Measurements from ENCODE around the gene CD164.

- TF ChIP-seq CTCF (IDR thresholded peaks at IDR 0.05; ENCODE audit: low read length) = no peak
- TF ChIP-seq EZH2phosphoT487 (IDR thresholded peaks at IDR 0.05; ENCODE audit: low read length) = no peak
These were observed 54.3 kb downstream of the CD164 start for GRCh38 chr6:109327959-109328358.
